ENCODE measurements around the gene MED4. TPM values are rescaled to one million over a fixed set of nuclear protein-coding genes. Genes with fewer than 3 reads are reported as not detected.

MED4 gene
- total RNA-seq, 2 experiments from 2014 or later, result 48.9 to 56.1 TPM

GRCh38 chr13:48110931-48111721 is 16.2 kb upstream of the MED4 start:
- DNase-seq, result no peak
- intact Hi-C loops (cut with DNase I, micrococcal nuclease), result no loop called here

GRCh38 chr13:48110132-48110868 is 15.4 kb upstream of the MED4 start:
- H3K36me3 Mint-ChIP-seq (ENCODE audit: low read depth), result no peaks in the 10 kb centered on the region
- H3K4me1 Mint-ChIP-seq (ENCODE audit: low read depth), result no peaks in the 10 kb centered on the region
- DNase-seq (no peak), ATAC-seq (ENCODE audit: poor library complexity) (no peak)
- H3K27me3 ChIP-seq (ENCODE audit: control insufficient read depth in 1 of 2, insufficient read depth in 2 of 2, low read length in 2 of 2), result peaks cover 0 to 4% of the 10 kb centered on the region in 2 experiments
- CTCF ChIA-PET, result no interaction called here
- H3K4me3 Mint-ChIP-seq, result no peak overlapping the region
- H3K9me3 Mint-ChIP-seq, result no peaks in the 10 kb centered on the region
- H3K36me3 ChIP-seq (ENCODE audit: insufficient read depth, low read length), result no peaks in the 10 kb centered on the region
- H3K4me3 ChIP-seq (ENCODE audit: low read length), result no peak overlapping the region
- no peak overlapping the region for H3K27ac Mint-ChIP-seq
- no peak for TF ChIP-seq CTCF (IDR thresholded peaks at IDR 0.05)
- H3K4me1 ChIP-seq (ENCODE audit: insufficient read depth, low read length), result no peaks in the 10 kb centered on the region
- H3K27ac ChIP-seq (ENCODE audit: low read depth in 1 of 2, low read length in 2 of 2), result no peak overlapping the region
- H3K9me3 ChIP-seq (ENCODE audit: control insufficient read depth in 1 of 2, insufficient read depth in 1 of 2, low read length in 2 of 2), result no peaks in the 10 kb centered on the region
- intact Hi-C loops (cut with DNase I, micrococcal nuclease), result no loop called here
- POLR2A ChIA-PET, result no interaction called here
- H3K27me3 Mint-ChIP-seq, result peaks cover 8% of the 10 kb centered on the region

More at GRCh38 chr13:48110931-48111721, 16.2 kb upstream of the MED4 start:
- no peaks in the 10 kb centered on the region for H3K4me1 ChIP-seq (ENCODE audit: insufficient read depth, low read length)
- no peaks in the 10 kb centered on the region for H3K9me3 Mint-ChIP-seq
- H3K4me3 Mint-ChIP-seq, result no peak overlapping the region
- TF ChIP-seq CTCF (IDR thresholded peaks at IDR 0.05), result no peak
- H3K27me3 ChIP-seq (ENCODE audit: control insufficient read depth in 1 of 2, insufficient read depth in 2 of 2, low read length in 2 of 2), result peaks cover 0 to 1% of the 10 kb centered on the region in 2 experiments
- H3K27ac Mint-ChIP-seq, result no peak overlapping the region
- CTCF ChIA-PET, result no interaction called here
- H3K4me3 ChIP-seq (ENCODE audit: low read length), result no peak overlapping the region
- H3K27me3 Mint-ChIP-seq, result peaks cover 5% of the 10 kb centered on the region
- H3K4me1 Mint-ChIP-seq (ENCODE audit: low read depth), result no peaks in the 10 kb centered on the region
- H3K27ac ChIP-seq (ENCODE audit: low read depth in 1 of 2, low read length in 2 of 2), result no peak overlapping the region
- H3K9me3 ChIP-seq (ENCODE audit: control insufficient read depth in 1 of 2, insufficient read depth in 1 of 2, low read length in 2 of 2), result no peaks in the 10 kb centered on the region
- H3K36me3 ChIP-seq (ENCODE audit: insufficient read depth, low read length), result no peaks in the 10 kb centered on the region
- H3K36me3 Mint-ChIP-seq (ENCODE audit: low read depth), result no peaks in the 10 kb centered on the region
- ATAC-seq (ENCODE audit: poor library complexity), result no peak
- POLR2A ChIA-PET, result no interaction called here

- Histone ChIP-seq H3K9me3 (ENCODE audit: control insufficient read depth in 1 of 2, insufficient read depth in 1 of 2, low read length in 2 of 2) (no peaks in the 10 kb centered on the region), H3K27me3 (ENCODE audit: control insufficient read depth in 1 of 2, insufficient read depth in 2 of 2, low read length in 2 of 2) (peaks cover 0 to 4% of the 10 kb centered on the region in 2 experiments), H3K36me3 (ENCODE audit: insufficient read depth, low read length) (no peaks in the 10 kb centered on the region), H3K27ac (ENCODE audit: low read depth in 1 of 2, low read length in 2 of 2) (no peak overlapping the region), H3K4me3 (ENCODE audit: low read length) (no peak overlapping the region), H3K4me1 (ENCODE audit: insufficient read depth, low read length) (no peaks in the 10 kb centered on the region)
- DNase-seq (no peak), ATAC-seq (ENCODE audit: poor library complexity) (no peak)
- Mint-ChIP-seq H3K9me3 (no peaks in the 10 kb centered on the region), H3K4me1 (ENCODE audit: low read depth) (no peaks in the 10 kb centered on the region), H3K27me3 (peaks cover 6% of the 10 kb centered on the region), H3K4me3 (no peak overlapping the region), H3K36me3 (ENCODE audit: low read depth) (no peaks in the 10 kb centered on the region), H3K27ac (no peak overlapping the region)
- intact Hi-C loops (cut with DNase I, micrococcal nuclease), result no loop called here
- POLR2A ChIA-PET, result no interaction called here
- TF ChIP-seq CTCF (IDR thresholded peaks at IDR 0.05), result no peak
- CTCF ChIA-PET, result interaction anchor here (1.3 kb wide), 1 partner anchor 13 kb away, joined by 4 read pairs; the partner anchor contains the start of gene MED4
Observed at GRCh38 chr13:48108106-48108505, 13.2 kb upstream of the MED4 start.
